BJ (cell line): ENCODE measurements around the gene UMODL1. TPM values are rescaled to one million over a fixed set of nuclear protein-coding genes. Genes with fewer than 3 reads are reported as not detected.

Source experiments
- CTCF ChIA-PET: fragments of 350-600 bp; formaldehyde crosslinking; extraction: SDS; loops from one replicate; lab custom pipeline; 2021; ENCODE audit warnings: antibody characterized with exemption, inconsistent platforms; lab: Yijun Ruan, JAX
- POLR2A ChIA-PET: fragments of 300-600 bp; sonication (Branson Sonifier 250); formaldehyde crosslinking; extraction: SDS; loops from one replicate; lab custom pipeline; 2021; ENCODE audit warnings: antibody characterized with exemption; lab: Charles Lee
- DNase-seq: peaks from one replicate; pipeline ENCODE4 v3.0.0-alpha.2; 2011; ENCODE audit warnings: low read depth
- H3K27me3 ChIP-seq: 2 replicates; pipeline ENCODE4 v1.6.0; 2011; ENCODE audit warnings: low read length; ENCODE audit not compliant: control insufficient read depth, insufficient read depth
- H3K36me3 ChIP-seq: 2 replicates; pipeline ENCODE4 v1.5.1; 2011; ENCODE audit warnings: low read length; ENCODE audit not compliant: control insufficient read depth, insufficient read depth
- H3K4me3 ChIP-seq: 2 replicates; pipeline ENCODE4 v1.5.1; 2011; ENCODE audit warnings: low read depth, mild to moderate bottlenecking, control low read depth, low read length
- CTCF ChIP-seq: IDR thresholded peaks from 2 replicates; pipeline ENCODE4 v1.5.1; 2011; ENCODE audit warnings: low read depth, mild to moderate bottlenecking, control low read depth, inconsistent platforms, low read length, moderate library complexity; ENCODE audit not compliant: insufficient read depth
- polyA plus RNA-seq: library from polyadenylated mRNA; depleted of rRNA; stranded (reverse); fragments of >200 nt; gene quantifications from 2 replicates; pipeline ENCODE4 v1.2.3, GENCODE V29; 2011

The UMODL1 gene
- polyA plus RNA-seq, 1 experiment, result 0.04 TPM

- H3K4me3 ChIP-seq, result no peak overlapping the region
- TF ChIP-seq CTCF, result no peak
- no peaks in the 10 kb centered on the region for H3K36me3 ChIP-seq
- peaks cover 4% of the 10 kb centered on the region for H3K27me3 ChIP-seq
- ChIA-PET CTCF (interaction anchor here (1.0 to 2.0 kb wide), 3 partner anchors 105 to 230 kb away, joined by 3 to 5 read pairs (median 4); no protein-coding TSS in a partner anchor), POLR2A (no interaction called here)
- DNase-seq, result no peak
Observed at GRCh38 chr21:42151948-42152220, 80.8 kb downstream of the UMODL1 start.

GRCh38 chr21:42153046-42153686 is 82.0 kb downstream of the UMODL1 start:
- ChIA-PET CTCF (interaction anchor here (0.8 to 2.0 kb wide), 4 partner anchors 8 to 337 kb away, joined by 3 to 5 read pairs (median 4); no protein-coding TSS in a partner anchor), POLR2A (no interaction called here)
- Histone ChIP-seq H3K4me3 (no peak overlapping the region), H3K27me3 (peaks cover 9% of the 10 kb centered on the region), H3K36me3 (no peaks in the 10 kb centered on the region)
- DNase-seq, result no peak
- TF ChIP-seq CTCF, result no peak

- no peak for DNase-seq
- TF ChIP-seq CTCF, result no peak
- peaks cover 9% of the 10 kb centered on the region for H3K27me3 ChIP-seq
- H3K36me3 ChIP-seq, result no peaks in the 10 kb centered on the region
- POLR2A ChIA-PET, result no interaction called here
- CTCF ChIA-PET, result interaction anchor here (0.8 kb wide), 1 partner anchor 8 kb away, joined by 3 read pairs; no protein-coding TSS in a partner anchor
- H3K4me3 ChIP-seq, result no peak overlapping the region
Observed at GRCh38 chr21:42153746-42154145, 82.6 kb downstream of the UMODL1 start.

- DNase-seq, result no peak
- POLR2A ChIA-PET, result no interaction called here
- Histone ChIP-seq H3K36me3 (no peaks in the 10 kb centered on the region), H3K4me3 (no peak overlapping the region), H3K27me3 (peaks cover 9% of the 10 kb centered on the region)
- no peak for TF ChIP-seq CTCF
- CTCF ChIA-PET, result interaction anchor here (0.6 to 1.6 kb wide), 4 partner anchors 9 to 414 kb away, joined by 3 to 8 read pairs (median 4); partner anchors contain the start of gene ABCG1
Observed at GRCh38 chr21:42154237-42155044, 83.3 kb downstream of the UMODL1 start.
